Stimulated activated naive CD4-positive, alpha-beta T cell (primary cell): ENCODE data around the gene PTH2.
"Not testable (repeated sequence)": the region's sequence is repeated elsewhere in the genome, so short reads cannot be mapped to it uniquely, and the experiment has no call there.

Experiments
- DNase-seq, 6 experiments: peaks; one replicate each; lab custom pipeline; 2025; lab: John Stamatoyannopoulos, UW

The PTH2 gene

DNA sequence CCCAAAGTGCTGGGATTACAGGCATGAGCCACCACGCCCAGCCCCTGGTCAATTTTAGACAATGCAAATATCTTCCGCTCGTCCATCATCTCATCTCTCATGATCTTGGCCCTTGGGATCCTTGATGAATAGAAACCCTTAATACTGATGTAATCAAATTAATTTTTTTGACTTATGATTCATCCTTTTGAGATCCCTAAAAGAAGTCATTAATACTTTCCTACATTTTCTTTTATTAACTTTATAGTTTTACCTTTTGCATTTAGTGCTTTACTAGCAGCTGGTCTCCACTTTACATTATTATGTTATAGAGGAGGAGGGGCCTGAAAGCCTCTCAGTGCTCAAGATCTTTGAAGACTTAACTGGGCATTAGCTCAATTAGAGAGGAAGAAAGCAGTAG lies 42.9 kb downstream of the PTH2 start:
- no peak for DNase-seq

DNA sequence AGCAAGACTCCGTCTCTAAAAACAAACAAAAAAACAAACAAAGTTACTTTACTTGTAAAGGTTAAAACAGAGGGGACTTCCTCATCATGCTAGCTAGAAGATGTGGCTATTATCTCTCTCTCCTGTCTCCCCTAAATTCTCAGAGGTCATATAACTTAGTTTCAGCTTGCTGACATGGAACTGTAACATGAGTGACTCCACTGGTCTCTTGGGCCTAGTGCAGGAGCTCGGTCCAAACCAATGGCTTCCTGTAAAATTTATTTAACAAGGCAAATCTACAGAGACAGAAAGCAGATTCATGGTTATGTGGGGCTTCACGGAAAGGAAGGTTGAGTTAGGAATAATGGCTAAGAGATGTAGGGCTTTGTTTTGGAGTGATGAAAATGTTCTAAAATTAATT lies 44.7 kb downstream of the PTH2 start:
- no peak for DNase-seq

- DNase-seq, result no peak
Measured at GRCh38 chr19:49374665-49375434, 48.4 kb downstream of the PTH2 start.

DNA sequence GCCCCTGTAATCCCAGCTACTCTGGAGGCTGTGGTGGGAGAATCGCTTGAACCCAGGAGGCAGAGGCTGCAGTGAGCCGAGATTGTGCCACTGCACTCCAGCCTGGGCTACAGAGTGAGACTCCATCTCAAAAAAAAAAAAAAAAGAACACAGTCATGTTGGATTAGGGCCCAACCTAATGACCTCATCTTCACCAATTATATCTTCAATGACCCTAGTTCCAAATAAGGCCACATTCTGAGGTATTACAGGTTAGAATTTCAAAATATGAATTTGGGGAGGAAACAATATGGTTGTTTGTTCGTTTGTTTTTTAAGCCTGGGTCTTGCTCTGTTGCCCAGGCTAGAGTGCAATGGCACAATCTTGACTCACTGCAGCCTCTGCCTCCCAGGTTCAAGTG lies 50.1 kb downstream of the PTH2 start:
- DNase-seq, result not testable (repeated sequence)
